ENCODE data around the gene ACTR8. TPM values are rescaled to one million over a fixed set of nuclear protein-coding genes. Genes with fewer than 3 reads are reported as not detected.
"Not testable (repeated sequence)": the region's sequence is repeated elsewhere in the genome, so short reads cannot be mapped to it uniquely, and the experiment has no call there.

The ACTR8 gene
- 10 to 100 TPM; 36.5 to 44.0 (median 41.9) TPM for polyA plus RNA-seq (ENCODE audit: insufficient read length in 3 of 3)

GRCh38 chr3:53881691-53882593, at the start of gene ACTR8:
Gene ACTR8, minus strand, starts transcription at chr3:53882152. Its CDS starts 51 bp downstream, at chr3:53882101.
- peak; percentile 74 to 87 (median 77) for DNase-seq (ENCODE audit: low read depth in 3 of 3, low spot score in 2 of 3)

- not testable (repeated sequence) for DNase-seq (ENCODE audit: low read depth in 3 of 3, low spot score in 2 of 3)
Observed at GRCh38 chr3:53927208-53927872, 45.4 kb upstream of the ACTR8 start.

GRCh38 chr3:53921296-53921695, 39.3 kb upstream of the ACTR8 start:
- no peak for DNase-seq (ENCODE audit: low read depth in 3 of 3, low spot score in 2 of 3)

- no peak for DNase-seq (ENCODE audit: low read depth in 3 of 3, low spot score in 2 of 3)
Observed at GRCh38 chr3:53919741-53920140, 37.8 kb upstream of the ACTR8 start.

- no peak for DNase-seq (ENCODE audit: low read depth in 3 of 3, low spot score in 2 of 3)
Observed at GRCh38 chr3:53913401-53913800, 31.4 kb upstream of the ACTR8 start.

- no peak for DNase-seq (ENCODE audit: low read depth in 3 of 3, low spot score in 2 of 3)
Observed at GRCh38 chr3:53902711-53903110, 20.8 kb upstream of the ACTR8 start.

GRCh38 chr3:53902067-53902466, 20.1 kb upstream of the ACTR8 start:
- no peak for DNase-seq (ENCODE audit: low read depth in 3 of 3, low spot score in 2 of 3)

- DNase-seq (ENCODE audit: low read depth in 3 of 3, low spot score in 2 of 3), result no peak
Observed at GRCh38 chr3:53900666-53901331, 18.8 kb upstream of the ACTR8 start.

- DNase-seq (ENCODE audit: low read depth in 3 of 3, low spot score in 2 of 3), result no peak
Observed at GRCh38 chr3:53899750-53900149, 17.8 kb upstream of the ACTR8 start.

- DNase-seq (ENCODE audit: low read depth in 3 of 3, low spot score in 2 of 3), result peak in 1 of 3 donors; percentile 56
Observed at GRCh38 chr3:53892286-53892637, 10.3 kb upstream of the ACTR8 start.

GRCh38 chr3:53891497-53892285, 9.7 kb upstream of the ACTR8 start, which contains the start of gene SELENOK:
Gene SELENOK, minus strand, starts transcription at chr3:53891859.
- peak; percentile 96 to 98 (median 98) for DNase-seq (ENCODE audit: low read depth in 3 of 3, low spot score in 2 of 3)

- DNase-seq (ENCODE audit: low read depth in 3 of 3, low spot score in 2 of 3), result no peak
Observed at GRCh38 chr3:53890726-53891475, 8.9 kb upstream of the ACTR8 start.

- DNase-seq (ENCODE audit: low read depth in 3 of 3, low spot score in 2 of 3), result no peak
Observed at GRCh38 chr3:53888232-53888631, 6.3 kb upstream of the ACTR8 start.

- DNase-seq (ENCODE audit: low read depth in 3 of 3, low spot score in 2 of 3), result no peak
Observed at GRCh38 chr3:53887446-53887845, 5.5 kb upstream of the ACTR8 start.

- no peak for DNase-seq (ENCODE audit: low read depth in 3 of 3, low spot score in 2 of 3)
Observed at GRCh38 chr3:53885239-53885638, 3.3 kb upstream of the ACTR8 start.

- DNase-seq (ENCODE audit: low read depth in 3 of 3, low spot score in 2 of 3), result no peak
Observed at GRCh38 chr3:53884623-53885022, 2.7 kb upstream of the ACTR8 start.

- DNase-seq (ENCODE audit: low read depth in 3 of 3, low spot score in 2 of 3), result no peak
Observed at GRCh38 chr3:53883008-53883407, 1.1 kb upstream of the ACTR8 start.

GRCh38 chr3:53880396-53881345, 1.3 kb downstream of the ACTR8 start:
- DNase-seq (ENCODE audit: low read depth in 3 of 3, low spot score in 2 of 3), result no peak
